ENCODE results near the gene LNPK.
"Not testable (repeated sequence)": the region's sequence is repeated elsewhere in the genome, so short reads cannot be mapped to it uniquely, and the experiment has no call there.

The LNPK gene

GRCh38 chr2:175976391-175977157, 25.5 kb downstream of the LNPK start:
- Histone ChIP-seq H3K9me3 (ENCODE audit: control insufficient read depth, insufficient read depth, low read length) (no peaks in the 10 kb centered on the region), H3K27me3 (ENCODE audit: control insufficient read depth, insufficient read depth, low read length) (no peaks in the 10 kb centered on the region), H3K4me1 (ENCODE audit: control insufficient read depth, insufficient read depth, low read length) (no peaks in the 10 kb centered on the region), H3K4me3 (ENCODE audit: low read length) (no peak overlapping the region), H3K27ac (ENCODE audit: low read length) (no peak overlapping the region), H3K36me3 (ENCODE audit: control insufficient read depth, insufficient read depth, low read length) (no peaks in the 10 kb centered on the region)
- no peak for DNase-seq (ENCODE audit: low read depth, low spot score)
- WGBS (ENCODE audit: insufficient coverage, insufficient read length) = no CpG with 5 or more reads among the region's 2 CpGs

GRCh38 chr2:175973373-175973772, 28.7 kb downstream of the LNPK start:
- Histone ChIP-seq H3K36me3 (ENCODE audit: control insufficient read depth, insufficient read depth, low read length) (no peaks in the 10 kb centered on the region), H3K27me3 (ENCODE audit: control insufficient read depth, insufficient read depth, low read length) (no peaks in the 10 kb centered on the region), H3K4me1 (ENCODE audit: control insufficient read depth, insufficient read depth, low read length) (no peaks in the 10 kb centered on the region), H3K9me3 (ENCODE audit: control insufficient read depth, insufficient read depth, low read length) (no peaks in the 10 kb centered on the region), H3K27ac (ENCODE audit: low read length) (no peak overlapping the region), H3K4me3 (ENCODE audit: low read length) (no peak overlapping the region)
- WGBS (ENCODE audit: insufficient coverage, insufficient read length) = no CpG with 5 or more reads among the region's 1 CpG
- DNase-seq (ENCODE audit: low read depth, low spot score) = no peak

DNA sequence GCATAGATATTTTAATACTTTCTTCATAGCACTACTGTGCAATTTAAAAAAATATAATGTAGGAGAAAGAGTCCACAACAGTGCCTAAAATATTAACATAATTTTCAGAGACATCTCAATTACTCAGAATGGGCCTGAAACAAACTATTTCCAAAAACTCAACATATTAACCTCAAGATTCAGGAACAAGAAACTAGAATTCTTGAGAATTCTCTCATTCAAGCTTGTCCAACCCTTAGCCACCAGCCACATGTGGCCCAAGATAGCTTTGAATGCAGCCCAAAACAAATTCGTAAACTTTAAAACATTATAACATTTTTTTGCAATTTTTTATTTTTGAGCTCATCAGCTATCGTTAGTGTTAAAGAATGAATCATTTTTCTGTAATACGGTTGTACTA, 35.2 kb downstream of the LNPK start:
- WGBS (ENCODE audit: insufficient coverage, insufficient read length) = no CpG with 5 or more reads among the region's 3 CpGs
- H3K27ac ChIP-seq (ENCODE audit: low read length) = no peak overlapping the region
- no peak overlapping the region for H3K4me3 ChIP-seq (ENCODE audit: low read length)

DNA sequence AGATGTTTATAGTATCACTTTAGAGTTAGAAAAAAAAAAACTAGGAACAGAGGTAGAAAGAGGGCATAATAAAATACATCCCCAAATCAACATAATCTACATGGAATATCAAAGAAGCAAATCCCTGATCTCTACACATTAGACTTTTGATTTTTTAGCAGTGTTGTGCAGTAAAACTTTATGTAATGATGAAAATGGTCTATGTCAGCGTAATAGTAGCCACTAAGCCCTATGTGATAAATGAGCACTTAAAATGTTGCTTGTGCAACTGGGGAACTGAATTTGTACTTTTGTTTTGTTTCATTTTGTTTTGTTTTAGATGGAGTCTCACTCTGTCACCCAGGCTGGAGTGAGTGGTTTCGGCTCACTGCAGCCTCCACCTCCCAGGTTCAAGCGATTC, 36.3 kb downstream of the LNPK start:
- H3K4me3 ChIP-seq (ENCODE audit: low read length) = no peak overlapping the region
- no peak overlapping the region for H3K27ac ChIP-seq (ENCODE audit: low read length)
- H3K36me3 ChIP-seq (ENCODE audit: control insufficient read depth, insufficient read depth, low read length) = no peaks in the 10 kb centered on the region
- no CpG with 5 or more reads among the region's 3 CpGs for WGBS (ENCODE audit: insufficient coverage, insufficient read length)
- no peaks in the 10 kb centered on the region for H3K27me3 ChIP-seq (ENCODE audit: control insufficient read depth, insufficient read depth, low read length)
- no peaks in the 10 kb centered on the region for H3K9me3 ChIP-seq (ENCODE audit: control insufficient read depth, insufficient read depth, low read length)
- no peak for DNase-seq (ENCODE audit: low read depth, low spot score)
- no peaks in the 10 kb centered on the region for H3K4me1 ChIP-seq (ENCODE audit: control insufficient read depth, insufficient read depth, low read length)

More for the DNA sequence above, 35.2 kb downstream of the LNPK start:
- no peaks in the 10 kb centered on the region for H3K36me3 ChIP-seq (ENCODE audit: control insufficient read depth, insufficient read depth, low read length)
- H3K27me3 ChIP-seq (ENCODE audit: control insufficient read depth, insufficient read depth, low read length) = no peaks in the 10 kb centered on the region
- DNase-seq (ENCODE audit: low read depth, low spot score) = no peak
- H3K4me1 ChIP-seq (ENCODE audit: control insufficient read depth, insufficient read depth, low read length) = no peaks in the 10 kb centered on the region
- no peaks in the 10 kb centered on the region for H3K9me3 ChIP-seq (ENCODE audit: control insufficient read depth, insufficient read depth, low read length)

DNA sequence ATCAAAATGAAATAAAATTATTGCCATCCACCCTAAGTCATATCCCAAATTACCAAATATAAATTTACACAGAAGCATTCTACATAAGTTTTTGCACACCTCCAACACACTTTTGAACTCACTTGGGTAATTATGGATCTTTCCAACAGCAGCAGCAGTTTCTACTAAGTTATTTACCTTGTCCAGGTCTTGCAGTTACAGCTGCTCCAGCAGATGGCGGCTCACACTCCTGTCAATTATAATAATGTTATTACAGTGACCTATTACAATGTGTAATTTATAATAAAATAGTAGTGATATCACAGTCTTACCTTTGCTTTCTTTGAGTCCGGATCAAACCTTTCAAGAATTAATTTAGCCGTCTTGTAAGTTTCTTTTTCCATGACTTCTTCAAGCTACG, 37.9 kb downstream of the LNPK start:
- no peaks in the 10 kb centered on the region for H3K36me3 ChIP-seq (ENCODE audit: control insufficient read depth, insufficient read depth, low read length)
- no peaks in the 10 kb centered on the region for H3K27me3 ChIP-seq (ENCODE audit: control insufficient read depth, insufficient read depth, low read length)
- no peak overlapping the region for H3K27ac ChIP-seq (ENCODE audit: low read length)
- no peak overlapping the region for H3K4me3 ChIP-seq (ENCODE audit: low read length)
- no peaks in the 10 kb centered on the region for H3K9me3 ChIP-seq (ENCODE audit: control insufficient read depth, insufficient read depth, low read length)
- WGBS (ENCODE audit: insufficient coverage, insufficient read length) = no CpG with 5 or more reads among the region's 4 CpGs
- DNase-seq (ENCODE audit: low read depth, low spot score) = no peak
- H3K4me1 ChIP-seq (ENCODE audit: control insufficient read depth, insufficient read depth, low read length) = no peaks in the 10 kb centered on the region

DNA sequence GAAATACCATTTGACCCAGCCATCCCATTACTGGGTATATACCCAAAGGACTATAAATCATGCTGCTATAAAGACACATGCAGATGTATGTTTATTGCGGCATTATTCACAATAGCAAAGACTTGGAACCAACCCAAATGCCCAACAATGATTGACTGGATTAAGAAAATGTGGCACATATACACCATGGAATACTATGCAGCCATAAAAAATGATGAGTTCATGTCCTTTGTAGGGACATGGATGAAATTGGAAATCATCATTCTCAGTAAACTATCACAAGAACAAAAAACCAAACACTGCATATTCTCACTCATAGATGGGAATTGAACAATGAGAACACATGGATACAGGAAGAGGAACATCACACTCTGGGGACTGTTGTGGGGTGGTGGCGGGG, 38.9 kb downstream of the LNPK start:
- WGBS (ENCODE audit: insufficient coverage, insufficient read length) = no CpG with 5 or more reads among the region's 2 CpGs
- not testable (repeated sequence) for H3K9me3 ChIP-seq (ENCODE audit: control insufficient read depth, insufficient read depth, low read length)

DNA sequence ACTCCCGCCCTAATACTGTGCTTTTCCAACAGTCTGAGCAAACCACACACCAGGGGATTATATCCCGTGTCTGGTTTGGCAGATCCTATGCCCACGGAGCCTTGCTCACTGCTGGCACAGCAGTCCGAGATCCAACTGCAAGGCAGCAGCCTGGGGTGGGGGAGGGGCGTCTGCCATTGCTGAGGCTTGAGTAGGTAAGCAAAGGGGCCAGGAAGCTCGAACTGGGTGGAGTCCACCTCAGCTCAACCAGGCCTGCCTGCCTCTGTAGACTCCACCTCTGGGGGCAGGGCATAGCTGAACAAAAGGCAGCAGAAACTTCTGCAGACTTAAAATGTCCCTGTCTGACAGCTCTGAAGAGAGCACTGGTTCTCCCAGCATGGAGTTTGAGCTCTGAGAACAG, 44.2 kb downstream of the LNPK start:
- no peaks in the 10 kb centered on the region for H3K4me1 ChIP-seq (ENCODE audit: control insufficient read depth, insufficient read depth, low read length)

More for the DNA sequence above, 38.9 kb downstream of the LNPK start:
- not testable (repeated sequence) for DNase-seq (ENCODE audit: low read depth, low spot score); H3K27ac ChIP-seq (ENCODE audit: low read length); H3K4me3 ChIP-seq (ENCODE audit: low read length); H3K36me3 ChIP-seq (ENCODE audit: control insufficient read depth, insufficient read depth, low read length); H3K27me3 ChIP-seq (ENCODE audit: control insufficient read depth, insufficient read depth, low read length); H3K4me1 ChIP-seq (ENCODE audit: control insufficient read depth, insufficient read depth, low read length)

DNA sequence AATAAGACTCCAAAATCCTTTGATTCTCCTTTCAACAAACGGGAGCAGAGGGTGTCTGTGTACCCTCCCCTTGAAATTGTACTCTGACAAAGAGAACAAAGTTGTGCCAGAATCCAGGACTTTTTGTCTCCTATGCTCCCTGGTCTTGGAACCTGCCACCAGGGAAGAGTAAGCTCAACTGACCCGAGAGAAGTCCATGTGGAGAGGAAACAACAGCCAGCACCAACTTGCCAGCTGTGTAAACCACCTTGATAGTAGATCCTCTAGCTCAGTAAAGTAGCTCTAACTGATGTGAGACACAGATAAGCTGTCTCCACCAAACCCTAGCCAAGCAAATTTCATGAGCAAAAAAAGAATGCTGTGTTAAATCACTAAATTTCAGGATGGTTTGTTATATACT, 46.9 kb downstream of the LNPK start:
- Histone ChIP-seq H3K27me3 (ENCODE audit: control insufficient read depth, insufficient read depth, low read length) (no peaks in the 10 kb centered on the region), H3K4me1 (ENCODE audit: control insufficient read depth, insufficient read depth, low read length) (no peaks in the 10 kb centered on the region), H3K36me3 (ENCODE audit: control insufficient read depth, insufficient read depth, low read length) (0 out of 2 replicates have a peak, but pooled peaks cover 2% of the 10 kb centered on the region), H3K9me3 (ENCODE audit: control insufficient read depth, insufficient read depth, low read length) (no peaks in the 10 kb centered on the region), H3K4me3 (ENCODE audit: low read length) (no peak overlapping the region), H3K27ac (ENCODE audit: low read length) (no peak overlapping the region)
- no peak for DNase-seq (ENCODE audit: low read depth, low spot score)
- no CpG with 5 or more reads among the region's 2 CpGs for WGBS (ENCODE audit: insufficient coverage, insufficient read length)

More for the DNA sequence above, 44.2 kb downstream of the LNPK start:
- H3K9me3 ChIP-seq (ENCODE audit: control insufficient read depth, insufficient read depth, low read length) = no peaks in the 10 kb centered on the region
- no peak overlapping the region for H3K27ac ChIP-seq (ENCODE audit: low read length)
- WGBS (ENCODE audit: insufficient coverage, insufficient read length) = no CpG with 5 or more reads among the region's 6 CpGs
- 0 out of 2 replicates have a peak, but pooled peaks cover 2% of the 10 kb centered on the region for H3K36me3 ChIP-seq (ENCODE audit: control insufficient read depth, insufficient read depth, low read length)
- no peak overlapping the region for H3K4me3 ChIP-seq (ENCODE audit: low read length)
- no peak for DNase-seq (ENCODE audit: low read depth, low spot score)
- no peaks in the 10 kb centered on the region for H3K27me3 ChIP-seq (ENCODE audit: control insufficient read depth, insufficient read depth, low read length)

DNA sequence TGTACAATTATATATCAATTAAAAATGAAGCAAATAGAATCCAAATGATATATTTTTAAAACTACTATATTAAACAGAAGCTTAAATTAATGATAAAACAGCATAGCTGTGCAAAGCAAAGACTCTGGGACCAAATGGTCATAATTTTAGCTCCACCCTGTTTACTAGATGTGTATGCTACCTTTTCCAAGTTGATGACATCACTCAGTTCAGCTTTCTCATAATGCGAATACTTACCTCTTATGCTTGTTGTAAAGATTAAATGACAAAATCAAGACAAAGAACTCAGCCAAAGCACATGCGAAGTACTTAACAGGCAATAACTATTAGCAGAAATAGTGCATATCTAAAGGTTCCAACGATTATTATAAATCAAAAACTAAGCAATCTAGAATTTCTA, 51.6 kb downstream of the LNPK start:
- no peak for DNase-seq (ENCODE audit: low read depth, low spot score)
- H3K36me3 ChIP-seq (ENCODE audit: control insufficient read depth, insufficient read depth, low read length) = no peaks in the 10 kb centered on the region
- H3K4me3 ChIP-seq (ENCODE audit: low read length) = no peak overlapping the region
- no peaks in the 10 kb centered on the region for H3K27me3 ChIP-seq (ENCODE audit: control insufficient read depth, insufficient read depth, low read length)
- H3K9me3 ChIP-seq (ENCODE audit: control insufficient read depth, insufficient read depth, low read length) = no peaks in the 10 kb centered on the region
- no peak overlapping the region for H3K27ac ChIP-seq (ENCODE audit: low read length)
- WGBS (ENCODE audit: insufficient coverage, insufficient read length) = no CpG with 5 or more reads among the region's 3 CpGs
- no peaks in the 10 kb centered on the region for H3K4me1 ChIP-seq (ENCODE audit: control insufficient read depth, insufficient read depth, low read length)

DNA sequence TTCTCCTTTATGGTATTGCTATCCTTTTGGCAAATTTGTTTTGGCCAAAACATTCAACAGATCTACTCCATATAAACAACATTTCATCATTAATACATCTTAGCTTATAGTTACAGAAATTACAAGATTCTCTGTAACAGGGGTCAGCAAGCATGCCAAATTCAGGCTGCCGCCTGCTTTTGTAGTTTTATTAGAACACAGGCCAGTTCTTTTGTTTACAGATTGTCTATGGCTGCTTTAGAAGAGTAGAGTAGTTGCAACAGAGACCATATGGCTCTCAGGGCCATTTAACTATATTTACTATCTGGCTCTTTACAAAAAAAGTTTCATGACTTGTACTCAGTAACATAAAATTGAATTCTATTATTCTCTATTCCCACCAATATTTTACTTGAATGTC, 53.9 kb downstream of the LNPK start:
- no CpG with 5 or more reads among the region's 1 CpG for WGBS (ENCODE audit: insufficient coverage, insufficient read length)

DNA sequence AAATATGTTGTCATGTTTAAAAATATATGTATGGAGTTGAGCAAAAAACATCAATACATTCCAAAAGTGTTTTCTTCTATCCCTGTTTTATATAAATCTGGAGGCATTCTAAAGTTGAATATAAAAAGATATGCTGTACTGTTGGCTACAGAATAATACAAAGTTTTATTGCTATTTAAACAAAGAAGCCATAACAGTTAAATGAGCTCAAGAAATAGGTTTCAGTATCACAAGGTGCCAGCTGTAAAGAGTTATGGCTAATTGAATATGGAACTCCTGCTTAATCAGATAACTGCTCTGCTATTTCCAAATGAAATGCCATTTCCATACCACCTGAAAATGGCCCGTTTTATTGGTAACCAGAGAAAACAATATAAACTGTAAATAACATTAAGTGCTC, 55.0 kb downstream of the LNPK start:
- Histone ChIP-seq H3K27ac (ENCODE audit: low read length) (no peak overlapping the region), H3K9me3 (ENCODE audit: control insufficient read depth, insufficient read depth, low read length) (no peaks in the 10 kb centered on the region), H3K4me3 (ENCODE audit: low read length) (no peak overlapping the region), H3K36me3 (ENCODE audit: control insufficient read depth, insufficient read depth, low read length) (no peaks in the 10 kb centered on the region), H3K27me3 (ENCODE audit: control insufficient read depth, insufficient read depth, low read length) (no peaks in the 10 kb centered on the region), H3K4me1 (ENCODE audit: control insufficient read depth, insufficient read depth, low read length) (no peaks in the 10 kb centered on the region)
- WGBS (ENCODE audit: insufficient coverage, insufficient read length) = no CpG with 5 or more reads among the region's 1 CpG
- no peak for DNase-seq (ENCODE audit: low read depth, low spot score)

More for the DNA sequence above, 53.9 kb downstream of the LNPK start:
- no peaks in the 10 kb centered on the region for H3K27me3 ChIP-seq (ENCODE audit: control insufficient read depth, insufficient read depth, low read length)
- H3K36me3 ChIP-seq (ENCODE audit: control insufficient read depth, insufficient read depth, low read length) = no peaks in the 10 kb centered on the region
- H3K4me1 ChIP-seq (ENCODE audit: control insufficient read depth, insufficient read depth, low read length) = no peaks in the 10 kb centered on the region
- H3K27ac ChIP-seq (ENCODE audit: low read length) = no peak overlapping the region
- H3K9me3 ChIP-seq (ENCODE audit: control insufficient read depth, insufficient read depth, low read length) = no peaks in the 10 kb centered on the region
- no peak for DNase-seq (ENCODE audit: low read depth, low spot score)
- H3K4me3 ChIP-seq (ENCODE audit: low read length) = no peak overlapping the region

All from iPS DF 6.9 (cell line).